AG09309 (cell line): Measurements from ENCODE around the gene FLT3LG.
"Not testable (repeated sequence)": the region's sequence is repeated elsewhere in the genome, so short reads cannot be mapped to it uniquely, and the experiment has no call there.

Source experiments
- DNase-seq: peaks from one replicate; pipeline ENCODE4 v3.0.0-alpha.2; 2010; ENCODE audit warnings: low read depth
- H3K4me3 ChIP-seq: 2 replicates; pipeline ENCODE4 v1.5.1; 2011; ENCODE audit warnings: mild to moderate bottlenecking, low read depth, low read length, moderate library complexity; ENCODE audit not compliant: control insufficient read depth
- TF ChIP-seq, protein P1 (sequence below): IDR thresholded peaks from 2 replicates; pipeline ENCODE4 v1.5.1; 2011; ENCODE audit warnings: mild to moderate bottlenecking, low read depth, low read length, inconsistent platforms; ENCODE audit not compliant: insufficient read depth, control insufficient read depth; ENCODE audit errors: missing control alignments

Gene FLT3LG

GRCh38 chr19:49470615-49470978 is 3.4 kb upstream of the FLT3LG start:
- H3K4me3 ChIP-seq = no peak overlapping the region
- DNase-seq = no peak
- TF ChIP-seq, protein P1, sequence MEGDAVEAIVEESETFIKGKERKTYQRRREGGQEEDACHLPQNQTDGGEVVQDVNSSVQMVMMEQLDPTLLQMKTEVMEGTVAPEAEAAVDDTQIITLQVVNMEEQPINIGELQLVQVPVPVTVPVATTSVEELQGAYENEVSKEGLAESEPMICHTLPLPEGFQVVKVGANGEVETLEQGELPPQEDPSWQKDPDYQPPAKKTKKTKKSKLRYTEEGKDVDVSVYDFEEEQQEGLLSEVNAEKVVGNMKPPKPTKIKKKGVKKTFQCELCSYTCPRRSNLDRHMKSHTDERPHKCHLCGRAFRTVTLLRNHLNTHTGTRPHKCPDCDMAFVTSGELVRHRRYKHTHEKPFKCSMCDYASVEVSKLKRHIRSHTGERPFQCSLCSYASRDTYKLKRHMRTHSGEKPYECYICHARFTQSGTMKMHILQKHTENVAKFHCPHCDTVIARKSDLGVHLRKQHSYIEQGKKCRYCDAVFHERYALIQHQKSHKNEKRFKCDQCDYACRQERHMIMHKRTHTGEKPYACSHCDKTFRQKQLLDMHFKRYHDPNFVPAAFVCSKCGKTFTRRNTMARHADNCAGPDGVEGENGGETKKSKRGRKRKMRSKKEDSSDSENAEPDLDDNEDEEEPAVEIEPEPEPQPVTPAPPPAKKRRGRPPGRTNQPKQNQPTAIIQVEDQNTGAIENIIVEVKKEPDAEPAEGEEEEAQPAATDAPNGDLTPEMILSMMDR = no peak

- no peak overlapping the region for H3K4me3 ChIP-seq
- DNase-seq = no peak
- TF ChIP-seq, protein P1 = no peak
These were observed 1.1 kb upstream of the FLT3LG start for GRCh38 chr19:49472936-49473335.

- peak overlapping the region; percentile 81; the same call in 1 of the 2 replicates for H3K4me3 ChIP-seq
- DNase-seq = not testable (repeated sequence)
These were observed 531 bp upstream of the FLT3LG start for GRCh38 chr19:49473501-49473867.

DNA sequence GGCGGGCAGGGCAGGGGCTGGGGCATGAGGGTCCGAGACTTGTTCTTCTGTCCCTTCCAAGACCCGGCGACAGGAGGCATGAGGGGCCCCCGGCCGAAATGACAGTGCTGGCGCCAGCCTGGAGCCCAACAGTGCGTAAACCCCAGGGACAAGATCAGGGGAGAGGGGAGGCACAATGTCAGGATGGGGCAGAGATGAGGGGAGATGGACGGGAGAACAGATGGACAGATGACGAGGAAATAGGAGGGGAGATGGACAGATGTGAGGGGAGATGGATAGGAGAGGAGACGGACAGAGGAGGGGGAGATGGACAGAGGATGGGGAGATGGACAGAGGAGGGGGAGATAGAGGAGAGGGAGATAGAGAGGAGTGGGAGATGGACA is 518 bp downstream of the FLT3LG start:
- peak overlapping the region; percentile 81 for H3K4me3 ChIP-seq
- no peak for DNase-seq
- TF ChIP-seq, protein P1 = no peak

DNA sequence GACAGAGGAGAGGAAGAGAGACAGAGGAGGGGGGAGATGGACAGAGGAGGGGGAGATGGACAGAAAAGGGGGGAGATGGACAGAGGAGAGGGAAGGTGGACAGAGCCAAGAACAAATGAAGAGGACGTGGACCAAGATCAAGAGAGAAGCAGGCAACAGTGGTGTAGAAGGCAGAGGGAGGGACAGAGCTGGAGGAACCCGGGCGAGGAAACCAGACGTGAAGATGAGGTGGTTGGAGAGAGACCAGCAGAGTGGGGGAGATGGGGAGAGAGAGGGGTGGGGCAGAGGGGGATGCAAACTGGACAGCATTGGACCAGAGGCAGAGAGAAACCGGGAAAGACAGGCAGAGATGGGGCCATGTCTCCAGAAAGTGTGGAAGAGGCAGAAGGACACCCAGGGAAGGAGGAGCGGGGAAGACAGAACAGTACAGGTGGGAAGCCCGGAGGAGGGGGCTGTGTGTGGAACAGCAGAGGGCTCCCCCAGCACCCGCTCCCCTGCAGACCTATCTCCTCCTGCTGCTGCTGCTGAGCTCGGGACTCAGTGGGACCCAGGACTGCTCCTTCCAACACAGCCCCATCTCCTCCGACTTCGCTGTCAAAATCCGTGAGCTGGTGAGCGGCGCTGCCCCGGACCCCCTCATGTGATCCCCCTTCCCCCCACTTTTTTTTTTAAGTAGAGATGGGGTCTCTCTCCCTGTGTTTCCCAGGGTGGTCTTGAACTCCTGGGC is 1.3 kb downstream of the FLT3LG start:
- no peak for DNase-seq
- TF ChIP-seq, protein P1 = no peak
- no peak overlapping the region; the same call in 1 of the 2 replicates for H3K4me3 ChIP-seq

DNA sequence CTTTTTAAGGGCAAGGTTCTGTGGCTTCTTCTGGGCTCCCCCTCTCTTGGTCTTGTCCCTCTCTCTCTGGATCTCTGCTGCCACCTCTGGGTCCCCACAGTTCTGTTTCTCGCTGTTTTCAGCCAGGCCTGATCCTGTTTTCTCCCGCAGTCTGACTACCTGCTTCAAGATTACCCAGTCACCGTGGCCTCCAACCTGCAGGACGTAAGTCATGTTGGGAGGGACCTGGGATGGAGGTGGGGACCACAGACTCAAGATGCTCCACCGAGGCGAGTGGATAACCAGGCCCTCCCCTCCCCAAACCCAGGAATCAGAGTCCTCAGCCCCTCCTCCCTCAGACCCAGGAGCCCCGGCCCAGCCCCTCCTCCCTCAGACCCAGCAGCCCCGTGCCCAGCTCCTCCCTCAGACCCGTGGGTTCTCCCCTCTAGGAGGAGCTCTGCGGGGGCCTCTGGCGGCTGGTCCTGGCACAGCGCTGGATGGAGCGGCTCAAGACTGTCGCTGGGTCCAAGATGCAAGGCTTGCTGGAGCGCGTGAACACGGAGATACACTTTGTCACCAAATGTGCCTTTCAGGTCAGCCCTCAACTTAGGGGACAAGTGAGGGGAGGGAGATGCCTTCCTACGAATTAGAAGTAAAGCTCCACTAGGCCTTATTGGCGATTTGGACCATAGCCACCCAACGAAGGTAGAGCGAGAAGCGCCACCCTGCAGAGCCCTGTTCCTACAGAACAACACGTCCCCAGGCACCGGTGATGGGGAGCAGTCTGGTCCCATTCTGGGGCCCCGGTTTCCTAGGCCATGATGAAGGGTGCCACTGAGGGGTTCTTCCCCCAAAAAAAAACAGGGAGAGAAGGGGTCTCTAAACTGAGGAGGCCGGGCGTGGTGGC is 2.2 kb downstream of the FLT3LG start:
- TF ChIP-seq, protein P1 = peak; percentile 59
- H3K4me3 ChIP-seq = no peak overlapping the region
- DNase-seq = no peak
